Brain pericyte (primary cell): ENCODE measurements around the gene CFL1.
A peak's percentile ranks its signal among the peaks of the same experiment; 100 is the strongest.

ENCODE experiments used
- DNase-seq: peaks from one replicate; pipeline ENCODE4 v3.0.0-alpha.2; 2012; ENCODE audit warnings: low read depth, low spot score

CFL1 gene

GRCh38 chr11:65870706-65871681 lies 13.0 kb upstream of the CFL1 start:
- DNase-seq: no peak

- no peak for DNase-seq
Observed at GRCh38 chr11:65870307-65870658, 12.3 kb upstream of the CFL1 start.

- no peak for DNase-seq
Observed at GRCh38 chr11:65869643-65870306, 11.8 kb upstream of the CFL1 start.

DNA sequence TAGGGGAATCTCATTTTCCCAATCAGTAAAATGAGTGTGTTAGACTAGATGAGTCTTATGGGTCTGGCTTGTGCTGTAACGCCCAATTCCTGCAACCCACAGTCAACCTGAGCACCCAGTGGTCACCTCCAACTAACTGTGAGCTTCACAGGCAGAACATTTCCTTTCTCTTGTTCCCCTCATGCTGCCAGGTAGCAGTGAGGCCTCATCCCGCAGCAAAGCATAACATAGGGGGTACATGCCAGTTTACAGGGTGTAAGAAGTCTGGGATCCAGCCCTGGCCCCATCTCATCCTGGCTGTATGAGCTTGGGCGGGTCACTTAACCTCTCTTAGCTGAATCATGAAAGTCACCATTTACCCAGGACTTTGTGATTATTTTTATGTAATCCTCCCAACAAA lies 10.9 kb upstream of the CFL1 start:
- DNase-seq: no peak

- no peak for DNase-seq
Observed at GRCh38 chr11:65868076-65868667, 10.2 kb upstream of the CFL1 start.

GRCh38 chr11:65867284-65868071 lies 9.5 kb upstream of the CFL1 start:
- no peak for DNase-seq

GRCh38 chr11:65866509-65867283 lies 8.7 kb upstream of the CFL1 start:
- no peak for DNase-seq

- DNase-seq: no peak
Observed at GRCh38 chr11:65865550-65866172, 7.7 kb upstream of the CFL1 start.

GRCh38 chr11:65864706-65865471 lies 6.9 kb upstream of the CFL1 start:
- DNase-seq: no peak

GRCh38 chr11:65863889-65864705 lies 6.1 kb upstream of the CFL1 start:
- no peak for DNase-seq

DNA sequence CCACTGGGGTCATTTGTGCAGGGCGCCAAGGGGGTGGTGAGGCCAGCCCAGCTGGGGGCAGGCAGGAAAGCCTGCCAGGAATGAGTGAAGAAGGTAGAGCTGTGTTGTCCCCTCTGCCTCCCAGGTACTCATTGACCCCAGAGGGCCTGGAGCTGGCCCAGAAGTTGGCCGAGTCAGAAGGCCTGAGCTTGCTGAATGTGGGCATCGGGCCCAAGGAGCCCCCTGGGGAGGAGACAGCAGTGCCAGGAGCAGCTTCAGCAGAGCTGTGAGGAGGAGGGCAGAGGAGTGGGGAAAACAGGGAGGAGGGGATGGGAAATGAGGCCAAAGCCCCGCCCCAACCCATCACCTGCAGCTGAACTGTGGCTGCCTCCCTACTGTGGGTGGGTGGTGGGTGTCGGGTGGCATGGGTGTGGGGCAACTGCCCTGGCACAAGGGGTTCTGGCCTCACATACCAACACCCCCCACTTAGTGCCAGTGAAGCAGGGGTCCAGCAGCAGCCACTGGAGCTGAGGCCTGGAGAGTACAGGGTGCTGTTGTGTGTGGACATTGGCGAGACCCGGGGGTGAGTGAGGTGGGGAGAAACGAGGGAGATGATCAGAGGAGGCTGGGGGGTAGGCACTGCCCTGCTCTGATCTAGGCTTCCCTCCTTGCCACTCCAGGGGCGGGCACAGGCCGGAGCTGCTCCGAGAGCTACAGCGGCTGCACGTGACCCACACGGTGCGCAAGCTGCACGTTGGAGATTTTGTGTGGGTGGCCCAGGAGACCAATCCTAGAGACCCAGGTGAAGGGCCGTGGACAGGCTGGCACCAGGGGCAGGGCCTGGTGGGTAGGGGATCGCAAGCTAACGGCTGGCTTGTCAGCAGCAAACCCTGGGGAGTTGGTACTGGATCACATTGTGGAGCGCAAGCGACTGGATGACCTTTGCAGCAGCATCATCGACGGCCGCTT lies 5.2 kb upstream of the CFL1 start:
- DNase-seq: no peak

GRCh38 chr11:65862191-65862735 lies 4.3 kb upstream of the CFL1 start:
- no peak for DNase-seq

GRCh38 chr11:65861533-65862183 lies 3.7 kb upstream of the CFL1 start:
- DNase-seq: no peak

DNA sequence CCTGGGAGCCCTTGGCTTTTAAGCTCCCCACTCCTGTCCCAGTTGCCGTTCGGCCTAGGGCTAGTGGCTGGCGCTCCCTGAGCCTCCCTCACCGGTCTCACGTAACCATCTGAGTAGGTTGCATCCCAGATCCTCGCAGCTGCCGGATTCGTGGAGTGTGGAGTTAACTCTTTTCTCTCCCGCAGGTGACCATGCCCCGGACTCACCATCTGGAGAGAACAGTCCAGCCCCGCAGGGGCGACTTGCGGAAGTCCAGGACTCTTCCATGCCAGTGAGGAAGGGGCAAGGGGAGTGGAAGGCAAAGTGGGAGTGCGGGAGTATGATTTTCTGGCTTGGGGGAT lies 3.2 kb upstream of the CFL1 start:
- no peak for DNase-seq

- DNase-seq: peak; percentile 91
Observed at GRCh38 chr11:65860278-65861164, 2.5 kb upstream of the CFL1 start, which contains the start of gene MUS81. MUS81 (plus strand) TSS chr11:65860433; CDS start chr11:65860754, 321 bp downstream.

DNA sequence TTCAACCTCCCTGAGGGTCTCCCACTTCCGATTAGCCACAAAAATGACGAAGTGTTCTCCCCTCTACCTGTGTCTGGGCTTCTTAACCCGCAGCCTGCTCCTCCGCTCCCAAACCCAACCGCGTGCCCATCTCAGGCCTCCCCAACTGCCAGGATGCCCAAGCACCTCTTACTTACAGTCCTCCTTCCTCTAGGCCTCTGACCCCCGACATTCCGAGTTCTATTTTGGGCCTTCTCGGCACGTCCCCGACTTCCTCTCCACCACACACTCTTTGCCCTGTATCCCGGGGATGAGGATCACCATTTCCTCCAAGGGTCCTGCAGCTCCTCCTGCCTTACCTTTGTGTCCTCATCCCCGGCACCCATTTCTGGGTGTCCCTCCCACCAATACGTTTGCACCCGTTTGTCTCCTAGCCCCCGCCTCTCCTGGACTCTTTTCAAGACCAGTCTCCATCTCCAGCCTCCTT lies 1.9 kb upstream of the CFL1 start:
- no peak for DNase-seq
